Activated T-helper 2 cell treated with anti-CD3 and anti-CD28 coated beads, Interferon-gamma antibody, Interleukin-2, Interleukin-4, amounts not matched to agents 10 μg/mL and 5 μg/mL and 100 μg/mL, durations not matched to agents 14 hours and 24 hours and 36 hours (primary cell): ENCODE results near the gene TAF6. TPM values are rescaled to one million over a fixed set of nuclear protein-coding genes. Genes with fewer than 3 reads are reported as not detected.

Source experiments
- DNase-seq: peaks from one replicate; pipeline ENCODE4 v3.0.0; 2021; ENCODE audit warnings: low spot score
- H3K27ac Mint-ChIP-seq: one replicate; pipeline ENCODE4 v1.8.0; 2021; ENCODE audit warnings: mixed read lengths
- H3K27me3 Mint-ChIP-seq: one replicate; pipeline ENCODE4 v1.8.0; 2021; ENCODE audit warnings: low read depth, mixed read lengths
- H3K36me3 Mint-ChIP-seq: one replicate; pipeline ENCODE4 v1.8.0; 2021; ENCODE audit warnings: low read depth, mixed read lengths
- H3K4me1 Mint-ChIP-seq: one replicate; pipeline ENCODE4 v1.8.0; 2021; ENCODE audit warnings: low read depth, mixed read lengths
- H3K4me3 Mint-ChIP-seq: one replicate; pipeline ENCODE4 v1.8.0; 2021; ENCODE audit warnings: low read depth, mild to moderate bottlenecking, moderate library complexity, mixed read lengths
- H3K9me3 Mint-ChIP-seq: one replicate; pipeline ENCODE4 v1.8.0; 2021; ENCODE audit warnings: mixed read lengths
- intact Hi-C: fragments of 100-400 bp; cut with micrococcal nuclease; formaldehyde crosslinking; loops from one replicate; pipeline ENCODE4 v1.15.1; 2023
- total RNA-seq: library from RNA; stranded (reverse); gene quantifications from 2 replicates; pipeline ENCODE4 v1.2.3, GENCODE V29; 2022

Gene TAF6
- total RNA-seq, 1 donor from 2014 or later, result 68.1 TPM

- no peaks in the 10 kb centered on the region for H3K27me3 Mint-ChIP-seq
- intact Hi-C loops, result no loop called here
- no peak for DNase-seq
- H3K4me3 Mint-ChIP-seq, result no peak overlapping the region
- peaks cover 70% of the 10 kb centered on the region for H3K36me3 Mint-ChIP-seq
- H3K4me1 Mint-ChIP-seq, result peaks cover 21% of the 10 kb centered on the region
- peak overlapping the region; percentile 29 for H3K27ac Mint-ChIP-seq
- H3K9me3 Mint-ChIP-seq, result no peaks in the 10 kb centered on the region
Measured at GRCh38 chr7:100091411-100092181, 27.6 kb downstream of the TAF6 start.

GRCh38 chr7:100090527-100091410 lies 28.4 kb downstream of the TAF6 start:
- peak overlapping the region; percentile 53 for H3K27ac Mint-ChIP-seq
- H3K27me3 Mint-ChIP-seq, result peaks cover under 1% of the 10 kb centered on the region
- H3K4me3 Mint-ChIP-seq, result peak overlapping the region; percentile 34
- H3K36me3 Mint-ChIP-seq, result peaks cover 62% of the 10 kb centered on the region
- intact Hi-C loops, result no loop called here
- DNase-seq, result no peak
- H3K4me1 Mint-ChIP-seq, result peaks cover 19% of the 10 kb centered on the region
- H3K9me3 Mint-ChIP-seq, result no peaks in the 10 kb centered on the region

GRCh38 chr7:100089458-100090196 lies 29.5 kb downstream of the TAF6 start:
- Mint-ChIP-seq H3K4me1 (peaks cover 18% of the 10 kb centered on the region), H3K4me3 (peak overlapping the region; percentile 87), H3K36me3 (peaks cover 51% of the 10 kb centered on the region), H3K27me3 (peaks cover 2% of the 10 kb centered on the region), H3K9me3 (no peaks in the 10 kb centered on the region), H3K27ac (peak overlapping the region; percentile 89)
- intact Hi-C loops, result loop anchor here (1.0 to 10.0 kb wide), 4 partner anchors 11 to 465 kb away; partner anchors contain the start of genes LAMTOR4 and MBLAC1
- DNase-seq, result no peak

GRCh38 chr7:100088621-100089457 lies 30.3 kb downstream of the TAF6 start, which contains the start of gene COPS6:
TSS of gene COPS6 (plus strand) at chr7:100088969. CDS start at chr7:100088991, 22 bp downstream.
- Mint-ChIP-seq H3K4me3 (peak within 1 kb of the TSS; percentile 87), H3K27ac (peak within 1 kb of the TSS; percentile 89), H3K36me3 (peaks cover 43% of the 10 kb centered on the region), H3K27me3 (peaks cover 2% of the 10 kb centered on the region), H3K9me3 (no peaks in the 10 kb centered on the region), H3K4me1 (peaks cover 18% of the 10 kb centered on the region)
- intact Hi-C loops, result loop anchor here (1.0 to 10.0 kb wide), 4 partner anchors 11 to 464 kb away; partner anchors contain the start of genes LAMTOR4 and MBLAC1
- peak; percentile 84 for DNase-seq

GRCh38 chr7:100088095-100088620 lies 31.0 kb downstream of the TAF6 start:
- H3K4me3 Mint-ChIP-seq, result peak overlapping the region; percentile 87
- peaks cover 36% of the 10 kb centered on the region for H3K36me3 Mint-ChIP-seq
- H3K4me1 Mint-ChIP-seq, result peaks cover 18% of the 10 kb centered on the region
- peak overlapping the region; percentile 89 for H3K27ac Mint-ChIP-seq
- no peaks in the 10 kb centered on the region for H3K9me3 Mint-ChIP-seq
- peaks cover 2% of the 10 kb centered on the region for H3K27me3 Mint-ChIP-seq
- intact Hi-C loops, result loop anchor here (2.0 to 10.0 kb wide), 3 partner anchors 39 to 463 kb away; partner anchors contain the start of genes LAMTOR4 and MBLAC1
- no peak for DNase-seq

- no peak for DNase-seq
- intact Hi-C loops, result loop anchor here (10.0 kb wide), 1 partner anchor 462 kb away; no protein-coding TSS in a partner anchor
- peaks cover 2% of the 10 kb centered on the region for H3K27me3 Mint-ChIP-seq
- no peak overlapping the region for H3K27ac Mint-ChIP-seq
- H3K9me3 Mint-ChIP-seq, result no peaks in the 10 kb centered on the region
- H3K4me1 Mint-ChIP-seq, result peaks cover 25% of the 10 kb centered on the region
- peaks cover 26% of the 10 kb centered on the region for H3K36me3 Mint-ChIP-seq
- peak overlapping the region; percentile 32 for H3K4me3 Mint-ChIP-seq
Measured at GRCh38 chr7:100087055-100087750, 32.0 kb downstream of the TAF6 start.

- no peak for DNase-seq
- Mint-ChIP-seq H3K4me1 (peaks cover 27% of the 10 kb centered on the region), H3K27ac (no peak overlapping the region), H3K9me3 (no peaks in the 10 kb centered on the region), H3K36me3 (peaks cover 18% of the 10 kb centered on the region), H3K27me3 (peaks cover 2% of the 10 kb centered on the region), H3K4me3 (no peak overlapping the region)
- intact Hi-C loops, result loop anchor here (10.0 kb wide), 1 partner anchor 461 kb away; no protein-coding TSS in a partner anchor
Measured at GRCh38 chr7:100085515-100085914, 33.6 kb downstream of the TAF6 start.

GRCh38 chr7:100082978-100083377 lies 36.2 kb downstream of the TAF6 start:
- intact Hi-C loops, result loop anchor here (1.0 to 10.0 kb wide), 4 partner anchors 18 to 458 kb away; partner anchors contain the start of genes AP4M1 and MCM7
- Mint-ChIP-seq H3K27me3 (peaks cover 2% of the 10 kb centered on the region), H3K4me1 (peaks cover 23% of the 10 kb centered on the region), H3K9me3 (no peaks in the 10 kb centered on the region), H3K27ac (peak overlapping the region; percentile 88), H3K4me3 (peak overlapping the region; percentile 89), H3K36me3 (peaks cover 26% of the 10 kb centered on the region)
- DNase-seq, result no peak

GRCh38 chr7:100081535-100082102 lies 37.5 kb downstream of the TAF6 start, which contains the start of gene ZNF3:
TSS of gene ZNF3 (minus strand) at chr7:100081723. CDS start at chr7:100077357, 4,366 bp downstream.
- peak within 1 kb of the TSS; percentile 88 for H3K27ac Mint-ChIP-seq
- DNase-seq, result peak; percentile 98
- peak within 1 kb of the TSS; percentile 89 for H3K4me3 Mint-ChIP-seq
- H3K9me3 Mint-ChIP-seq, result no peaks in the 10 kb centered on the region
- H3K36me3 Mint-ChIP-seq, result peaks cover 37% of the 10 kb centered on the region
- H3K27me3 Mint-ChIP-seq, result peaks cover 2% of the 10 kb centered on the region
- peaks cover 23% of the 10 kb centered on the region for H3K4me1 Mint-ChIP-seq
- intact Hi-C loops, result loop anchor here (1.0 to 10.0 kb wide), 6 partner anchors 19 to 457 kb away; partner anchors contain the start of genes AP4M1, MCM7, TRIM4 and ZSCAN21

- H3K27me3 Mint-ChIP-seq, result peaks cover 2% of the 10 kb centered on the region
- H3K36me3 Mint-ChIP-seq, result peaks cover 43% of the 10 kb centered on the region
- no peak for DNase-seq
- H3K4me1 Mint-ChIP-seq, result peaks cover 23% of the 10 kb centered on the region
- intact Hi-C loops, result loop anchor here (2.0 to 10.0 kb wide), 4 partner anchors 32 to 456 kb away; partner anchors contain the start of genes TRIM4 and ZSCAN21
- peak overlapping the region; percentile 82 for H3K27ac Mint-ChIP-seq
- H3K9me3 Mint-ChIP-seq, result no peaks in the 10 kb centered on the region
- H3K4me3 Mint-ChIP-seq, result peak overlapping the region; percentile 89
Measured at GRCh38 chr7:100080907-100081534, 38.1 kb downstream of the TAF6 start.
